Karpas-422 (cell line): Measurements from ENCODE around the gene STAT3. TPM values are rescaled to one million over a fixed set of nuclear protein-coding genes. Genes with fewer than 3 reads are reported as not detected.
"Not testable (repeated sequence)": the region's sequence is repeated elsewhere in the genome, so short reads cannot be mapped to it uniquely, and the experiment has no call there.

ENCODE experiments used
- DNase-seq: peaks from one replicate; pipeline ENCODE4 v3.0.0-alpha.2; 2015
- H2AFZ ChIP-seq: fragments of 200-600 bp; sonication (generic); 2 replicates; pipeline ENCODE4 v1.6.1; 2014; ENCODE audit warnings: antibody characterized with exemption, low read length, mixed read lengths
- H3K27ac ChIP-seq: fragments of 200-600 bp; sonication (generic); 2 replicates; pipeline ENCODE4 v1.5.1; 2014; ENCODE audit warnings: mild to moderate bottlenecking, low read length, moderate library complexity
- H3K27me3 ChIP-seq: fragments of 200-600 bp; sonication (generic); 2 replicates; pipeline ENCODE4 v1.6.1; 2014; ENCODE audit warnings: low read length, mixed read lengths
- H3K36me3 ChIP-seq: fragments of 200-600 bp; sonication (generic); 2 replicates; pipeline ENCODE4 v1.6.1; 2014; ENCODE audit warnings: low read length, mixed read lengths; ENCODE audit not compliant: insufficient read depth
- H3K4me1 ChIP-seq: fragments of 200-600 bp; sonication (generic); 2 replicates; pipeline ENCODE4 v1.6.1; 2014; ENCODE audit warnings: mild to moderate bottlenecking, low read length, mixed read lengths
- H3K4me2 ChIP-seq: fragments of 200-600 bp; sonication (generic); 2 replicates; pipeline ENCODE4 v1.6.1; 2014; ENCODE audit warnings: low read length, low read depth, mild to moderate bottlenecking; ENCODE audit not compliant: poor library complexity, severe bottlenecking
- H3K4me3 ChIP-seq: fragments of 200-600 bp; sonication (generic); 2 replicates; pipeline ENCODE4 v1.5.1; 2014; ENCODE audit warnings: mild to moderate bottlenecking, antibody characterized with exemption, low read length, mixed read lengths
- H3K79me2 ChIP-seq: fragments of 200-600 bp; sonication (generic); 2 replicates; pipeline ENCODE4 v1.6.1; 2014; ENCODE audit warnings: mild to moderate bottlenecking, low read length, mixed read lengths
- H3K9ac ChIP-seq: fragments of 200-600 bp; sonication (generic); 2 replicates; pipeline ENCODE4 v1.6.0; 2014; ENCODE audit warnings: low read length
- H3K9me2 ChIP-seq: fragments of 200-600 bp; sonication (generic), shearing (Covaris generic); replicated peaks from 2 replicates; pipeline ENCODE4 v1.6.0; 2014; ENCODE audit warnings: mild to moderate bottlenecking, low read length, moderate library complexity; ENCODE audit not compliant: insufficient read depth
- H3K9me3 ChIP-seq: fragments of 300-700, 200-600 bp; sonication (generic); 2 replicates; pipeline ENCODE4 v1.6.1; 2014; ENCODE audit warnings: low read length, mixed read lengths
- H4K20me1 ChIP-seq: fragments of 200-600 bp; sonication (generic); 2 replicates; pipeline ENCODE4 v1.6.1; 2014; ENCODE audit warnings: mild to moderate bottlenecking, antibody characterized with exemption, low read length, low read depth; ENCODE audit not compliant: insufficient read depth
- total RNA-seq: library from RNA; depleted of rRNA; stranded (reverse); fragments of >200 nt; shearing (Covaris generic); gene quantifications from 2 replicates; pipeline ENCODE4 v1.2.3, GENCODE V29; 2014; ENCODE audit warnings: low replicate concordance

Gene STAT3
- total RNA-seq, 1 experiment from 2014 or later: 16.3 TPM

DNA sequence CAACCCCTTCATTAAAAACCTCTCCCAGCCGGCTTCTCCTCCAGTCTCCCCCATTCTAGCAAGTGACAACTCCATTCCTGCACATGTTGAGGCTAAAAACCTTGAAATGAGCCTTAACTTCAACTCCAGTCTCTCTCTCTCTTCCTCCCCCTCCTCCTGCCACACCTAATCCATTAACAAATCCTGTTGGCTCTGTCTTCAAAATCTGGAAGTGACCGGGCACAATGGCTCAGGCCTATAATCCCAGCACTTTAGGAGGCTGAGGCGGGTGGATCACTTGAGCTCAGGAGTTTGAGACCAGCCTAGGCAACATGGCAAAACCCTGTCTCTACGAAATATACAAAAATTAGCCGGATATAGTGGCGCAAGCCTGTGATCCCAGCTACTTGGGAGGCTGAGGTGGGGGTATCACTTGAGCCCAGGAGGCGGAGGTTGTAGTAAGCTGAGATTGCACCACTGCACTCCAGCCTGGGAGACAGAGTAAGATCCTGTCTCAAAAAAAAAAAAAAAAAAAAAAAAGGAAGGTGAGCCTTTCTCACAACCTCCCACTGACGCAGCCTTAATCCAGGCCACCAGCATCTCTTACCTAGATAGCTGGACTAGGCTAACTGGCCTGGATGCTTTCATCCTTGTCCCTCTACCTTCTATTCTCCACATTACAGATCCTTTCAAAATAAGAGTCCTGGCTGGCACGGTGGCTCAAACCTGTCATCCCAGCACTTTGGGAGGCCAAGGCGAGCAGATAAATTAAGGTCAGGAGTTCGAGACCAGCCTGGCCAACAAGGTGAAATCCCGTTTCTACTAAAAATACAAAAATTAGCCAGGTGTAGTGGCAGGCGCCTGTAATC, 21.8 kb downstream of the STAT3 start:
- H3K27ac ChIP-seq, H3K4me2 ChIP-seq, DNase-seq, H3K4me3 ChIP-seq, H3K9ac ChIP-seq, H3K79me2 ChIP-seq, H3K9me2 ChIP-seq, H3K9me3 ChIP-seq, H3K27me3 ChIP-seq, H2AFZ ChIP-seq, H3K4me1 ChIP-seq, H3K36me3 ChIP-seq: not testable (repeated sequence)
- H4K20me1 ChIP-seq: peaks cover 29% of the 10 kb centered on the region

DNA sequence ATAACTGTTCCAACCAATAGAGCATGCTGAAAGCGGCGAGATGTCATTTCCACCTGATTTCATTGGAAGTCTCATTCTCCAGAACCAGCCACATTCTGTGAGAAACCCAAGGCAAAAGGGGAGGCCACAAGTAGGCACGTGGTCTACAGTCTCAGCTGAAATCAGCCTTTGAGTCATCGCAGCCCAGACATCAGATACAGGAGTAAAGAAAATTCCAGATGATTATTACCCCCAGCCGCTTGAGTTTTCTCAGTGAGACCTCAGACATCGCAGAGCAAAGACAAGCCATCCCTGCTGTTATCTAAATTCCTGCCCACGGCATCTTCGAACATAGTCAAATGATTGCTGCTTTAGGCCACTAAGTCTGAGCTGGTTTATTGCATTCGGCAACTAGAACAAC, 23.1 kb downstream of the STAT3 start:
- H4K20me1 ChIP-seq: peaks cover 34% of the 10 kb centered on the region
- H3K9me2 ChIP-seq: no peaks in the 10 kb centered on the region
- no peak overlapping the region for H3K4me3 ChIP-seq
- no peak overlapping the region for H3K4me2 ChIP-seq
- no peaks in the 10 kb centered on the region for H3K27me3 ChIP-seq
- no peaks in the 10 kb centered on the region for H3K36me3 ChIP-seq
- H3K9ac ChIP-seq: no peak overlapping the region
- H3K27ac ChIP-seq: no peak overlapping the region
- DNase-seq: no peak
- H2AFZ ChIP-seq: no peak overlapping the region
- no peaks in the 10 kb centered on the region for H3K79me2 ChIP-seq
- no peaks in the 10 kb centered on the region for H3K9me3 ChIP-seq
- H3K4me1 ChIP-seq: no peaks in the 10 kb centered on the region

DNA sequence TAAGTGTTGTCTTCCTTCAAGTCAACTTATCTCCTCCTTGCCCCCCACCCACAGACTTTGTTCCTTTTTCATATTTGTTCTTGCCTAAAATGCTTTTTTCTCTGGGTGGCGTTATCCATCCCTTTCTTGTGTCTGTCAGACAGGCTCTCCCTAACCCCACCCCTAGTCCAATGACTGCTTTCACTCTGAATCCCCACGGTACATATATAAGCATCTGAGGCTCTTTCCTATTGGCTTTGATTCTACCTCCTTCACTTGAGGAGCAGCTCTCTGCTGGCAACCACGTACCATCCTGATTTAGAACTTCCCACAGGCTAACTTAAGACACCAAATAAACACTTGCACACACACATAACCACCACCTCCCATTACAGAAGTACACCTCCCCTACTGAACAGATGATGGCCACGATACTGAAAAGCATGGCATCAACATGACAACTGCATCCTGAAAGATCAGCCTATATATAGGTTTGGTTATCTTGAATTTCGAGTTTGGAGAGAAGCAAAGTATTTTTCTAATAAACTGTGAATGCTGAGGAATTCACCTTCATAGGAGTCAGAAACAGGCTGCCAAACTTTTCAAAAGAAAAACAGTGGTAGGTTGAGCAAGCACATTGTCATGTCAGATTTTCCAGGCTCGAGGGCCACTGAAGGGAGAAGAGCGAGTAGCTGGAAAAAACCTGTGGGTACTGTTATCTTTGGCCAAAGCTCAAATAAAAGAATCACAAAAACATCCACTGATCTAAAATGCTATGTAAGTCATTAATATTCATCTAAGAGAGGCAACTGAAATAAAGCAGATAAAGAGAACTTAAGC, 24.3 kb downstream of the STAT3 start:
- Histone ChIP-seq H3K27ac (no peak overlapping the region), H2AFZ (no peak overlapping the region), H3K4me3 (no peak overlapping the region), H3K79me2 (no peaks in the 10 kb centered on the region), H3K4me1 (no peaks in the 10 kb centered on the region), H3K36me3 (no peaks in the 10 kb centered on the region), H3K9me2 (no peaks in the 10 kb centered on the region), H3K27me3 (no peaks in the 10 kb centered on the region), H3K9ac (no peak overlapping the region), H4K20me1 (peaks cover 34% of the 10 kb centered on the region), H3K9me3 (no peaks in the 10 kb centered on the region), H3K4me2 (no peak overlapping the region)
- DNase-seq: no peak

DNA sequence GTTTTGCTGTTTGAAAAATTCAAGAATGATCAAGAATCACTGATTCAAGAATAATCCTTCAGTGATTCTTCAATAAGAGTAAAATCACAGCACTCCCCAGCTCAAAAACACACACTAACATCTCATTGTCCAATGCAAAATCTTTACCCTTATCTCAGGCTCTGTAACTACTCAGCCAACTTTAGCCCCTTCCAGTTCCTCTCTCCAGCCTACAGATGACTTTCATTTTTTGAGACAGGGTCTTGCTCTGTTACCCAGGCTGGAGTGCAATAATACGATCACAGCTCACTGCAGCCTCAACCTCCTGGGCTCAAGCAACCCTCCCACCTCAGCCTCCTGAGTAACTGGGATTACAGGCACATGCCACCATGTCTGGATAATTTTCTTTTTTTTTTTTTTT, 25.0 kb downstream of the STAT3 start:
- DNase-seq: no peak
- Histone ChIP-seq H3K27me3 (no peaks in the 10 kb centered on the region), H4K20me1 (peaks cover 34% of the 10 kb centered on the region), H3K27ac (no peak overlapping the region), H3K36me3 (no peaks in the 10 kb centered on the region), H3K4me2 (no peak overlapping the region), H3K9ac (no peak overlapping the region), H3K79me2 (no peaks in the 10 kb centered on the region), H3K9me2 (no peaks in the 10 kb centered on the region), H2AFZ (no peak overlapping the region), H3K4me3 (no peak overlapping the region), H3K4me1 (no peaks in the 10 kb centered on the region), H3K9me3 (no peaks in the 10 kb centered on the region)

DNA sequence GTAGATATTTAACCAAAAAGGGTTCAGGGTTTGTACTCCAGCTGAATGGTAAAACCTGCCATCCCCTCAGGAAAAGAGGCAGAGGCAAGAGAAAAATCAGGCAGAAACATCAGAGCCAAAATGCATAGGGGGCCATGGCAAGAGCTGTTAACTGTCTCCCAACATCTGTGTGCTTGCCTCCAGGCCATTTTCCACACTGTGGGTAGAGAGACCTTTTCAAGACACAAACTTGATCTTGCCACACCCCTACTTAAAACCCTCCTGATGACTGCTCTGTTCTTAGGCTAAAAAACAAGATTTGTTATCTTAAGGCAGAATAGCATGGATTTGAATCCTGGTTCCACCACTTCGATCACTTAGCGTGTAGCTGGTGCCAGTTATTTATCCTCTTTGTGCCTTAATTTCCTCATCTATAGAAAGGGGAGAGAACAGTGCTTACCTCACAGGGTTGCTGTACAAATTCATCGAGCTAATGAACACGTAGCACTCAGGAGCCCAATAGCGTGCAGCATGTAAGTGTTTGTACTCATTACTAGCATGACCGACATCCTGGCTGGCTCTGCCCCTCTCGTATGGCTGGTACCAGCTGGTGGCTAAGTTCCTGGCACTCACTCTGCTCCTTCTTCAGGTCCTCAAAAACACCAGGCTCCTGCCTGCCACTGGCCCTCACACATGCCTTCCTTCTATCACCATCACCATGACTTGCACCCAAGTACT, 25.8 kb downstream of the STAT3 start:
- Histone ChIP-seq H3K9me3 (no peaks in the 10 kb centered on the region), H3K79me2 (no peaks in the 10 kb centered on the region), H2AFZ (no peak overlapping the region), H3K4me3 (no peak overlapping the region), H4K20me1 (peaks cover 28% of the 10 kb centered on the region), H3K27ac (no peak overlapping the region), H3K4me2 (no peak overlapping the region), H3K9ac (no peak overlapping the region), H3K36me3 (no peaks in the 10 kb centered on the region), H3K4me1 (no peaks in the 10 kb centered on the region), H3K27me3 (no peaks in the 10 kb centered on the region), H3K9me2 (no peaks in the 10 kb centered on the region)
- no peak for DNase-seq

DNA sequence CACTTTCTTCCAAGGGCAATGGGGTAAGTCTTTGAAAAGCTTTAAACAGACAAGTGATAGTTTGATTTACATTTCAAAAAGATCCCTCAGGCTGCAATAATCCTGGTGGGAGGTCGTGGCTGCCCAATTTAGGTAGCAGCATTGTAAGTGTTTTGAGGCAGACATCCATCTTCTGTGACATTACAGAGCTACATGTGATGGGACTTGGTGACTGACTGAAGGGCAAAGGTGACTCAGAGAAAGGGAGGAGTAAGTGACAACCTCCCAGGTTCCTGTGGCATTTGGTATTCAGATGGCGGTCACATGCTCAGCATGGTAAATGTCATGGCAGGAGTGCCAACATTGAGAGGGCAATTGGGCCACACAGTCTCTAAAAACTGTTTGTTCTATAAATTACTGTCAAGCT, 26.5 kb downstream of the STAT3 start:
- Histone ChIP-seq H4K20me1 (peaks cover 28% of the 10 kb centered on the region), H3K9me2 (no peaks in the 10 kb centered on the region), H3K27ac (no peak overlapping the region), H3K9me3 (no peaks in the 10 kb centered on the region), H3K79me2 (no peaks in the 10 kb centered on the region), H3K4me1 (no peaks in the 10 kb centered on the region), H3K4me3 (no peak overlapping the region), H3K9ac (no peak overlapping the region), H3K36me3 (no peaks in the 10 kb centered on the region), H2AFZ (no peak overlapping the region), H3K4me2 (no peak overlapping the region), H3K27me3 (no peaks in the 10 kb centered on the region)
- no peak for DNase-seq

DNA sequence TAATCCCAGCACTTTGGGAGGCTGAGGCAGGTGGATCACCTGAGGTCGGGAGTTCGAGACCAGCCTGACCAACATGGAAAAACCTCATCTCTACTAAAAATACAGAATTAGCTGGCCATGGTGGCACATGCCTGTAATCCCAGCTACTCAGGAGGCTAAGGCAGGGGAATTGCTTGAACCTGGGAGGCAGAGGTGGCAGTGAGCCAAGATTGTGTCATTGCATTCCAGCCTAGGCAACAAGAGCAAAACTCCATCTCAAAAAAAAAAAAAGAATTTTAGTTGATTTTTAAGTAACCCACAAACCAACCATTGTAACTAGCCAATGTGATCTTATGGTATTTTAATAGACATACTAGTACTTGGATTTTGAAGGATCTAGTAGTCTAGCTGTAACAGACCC, 27.9 kb downstream of the STAT3 start:
- H4K20me1 ChIP-seq: peaks cover 28% of the 10 kb centered on the region
- H3K79me2 ChIP-seq, H3K27ac ChIP-seq, H3K9me2 ChIP-seq, H3K9me3 ChIP-seq, H3K4me1 ChIP-seq, H3K36me3 ChIP-seq, H3K4me2 ChIP-seq, DNase-seq, H2AFZ ChIP-seq, H3K4me3 ChIP-seq, H3K27me3 ChIP-seq, H3K9ac ChIP-seq: not testable (repeated sequence)

DNA sequence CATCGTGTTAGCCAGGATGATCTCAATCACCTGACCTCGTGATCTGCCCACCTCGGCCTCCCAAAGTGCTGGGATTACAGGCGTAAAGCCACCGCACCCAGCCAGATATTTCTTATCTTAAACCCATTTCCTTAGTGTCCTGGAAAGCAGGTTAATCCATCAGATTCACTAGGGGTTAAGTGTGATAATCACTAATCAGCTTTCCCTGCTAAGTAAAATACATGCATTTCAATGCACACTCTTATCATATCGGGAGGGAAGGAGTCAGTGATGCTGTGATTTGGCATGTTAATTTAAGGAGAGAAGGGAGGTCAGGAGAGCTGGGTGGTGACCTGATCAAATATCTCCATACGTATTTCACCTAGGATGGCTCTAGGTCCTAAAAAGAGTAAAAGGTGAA, 29.1 kb downstream of the STAT3 start:
- no peak overlapping the region for H3K9ac ChIP-seq
- no peaks in the 10 kb centered on the region for H3K79me2 ChIP-seq

More for the DNA sequence above, 29.1 kb downstream of the STAT3 start:
- Histone ChIP-seq H3K4me3 (no peak overlapping the region), H4K20me1 (peaks cover 22% of the 10 kb centered on the region), H3K9me2 (no peaks in the 10 kb centered on the region), H3K4me2 (no peak overlapping the region), H3K27me3 (no peaks in the 10 kb centered on the region), H3K36me3 (no peaks in the 10 kb centered on the region), H3K9me3 (no peaks in the 10 kb centered on the region), H3K27ac (no peak overlapping the region), H2AFZ (no peak overlapping the region), H3K4me1 (no peaks in the 10 kb centered on the region)
- DNase-seq: no peak
